Measurements from ENCODE around the gene SAP30BP. TPM values are rescaled to one million over a fixed set of nuclear protein-coding genes. Genes with fewer than 3 reads are reported as not detected.
A peak's percentile ranks its signal among the peaks of the same experiment; 100 is the strongest.

The SAP30BP gene
- total RNA-seq, 1 experiment from 2014 or later = 149 TPM

DNA sequence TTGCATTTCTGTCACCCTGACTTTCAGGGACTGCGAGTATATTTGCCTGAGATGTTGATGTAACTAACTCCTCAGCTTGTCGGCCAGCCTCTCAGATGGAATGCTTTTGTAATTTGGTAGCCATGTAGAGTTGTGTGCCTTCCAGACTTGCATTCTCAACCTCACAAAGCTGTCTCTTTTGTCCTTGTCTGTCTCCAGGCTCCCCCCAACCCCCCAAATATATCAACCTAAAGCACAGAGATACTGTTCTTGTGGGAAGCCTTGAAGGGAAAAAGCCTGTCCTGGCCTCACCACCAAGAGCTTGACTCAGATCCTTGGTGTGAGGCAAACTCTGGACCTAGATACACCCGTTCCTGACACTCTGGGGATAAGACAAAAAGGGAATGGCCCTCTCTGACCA lies 18.4 kb downstream of the SAP30BP start:
- intact Hi-C loops (cut with micrococcal nuclease) = no loop called here
- no TSS peak for BruUV-seq (replicated peaks)
- DNase-seq (ENCODE audit: low read depth, low spot score) = no peak
- H3K36me3 ChIP-seq (ENCODE audit: control insufficient read depth in 1 of 2, insufficient read depth in 2 of 2, low read length in 2 of 2) = peaks cover 0 to 21% of the 10 kb centered on the region in 2 experiments; a peak in 1 of 4 replicates
- POLR2A ChIA-PET = interaction anchor here (0.8 to 4.2 kb wide), 3 partner anchors 8 to 94 kb away, joined by 3 to 16 read pairs (median 14); partner anchors contain the start of gene ITGB4
- CTCF ChIA-PET = interaction anchor here (1.0 to 8.5 kb wide), 4 partner anchors 9 to 63 kb away, joined by 3 to 174 read pairs (median 28); no protein-coding TSS in a partner anchor
- RAD21 ChIA-PET (ENCODE audit: low non-redundant PET in 1 of 2, low total read pairs in 2 of 2, uncharacterized antibody in 2 of 2, unreplicated experiment in 2 of 2) = interaction anchor here in 1 of 2 experiments (1.3 kb wide), 1 partner anchor 8 kb away, joined by 3 read pairs; no protein-coding TSS in a partner anchor
- no peaks in the 10 kb centered on the region for H3K27me3 ChIP-seq (ENCODE audit: insufficient read depth, low read length)
- H3K4me1 ChIP-seq (ENCODE audit: control insufficient read depth in 1 of 2, insufficient read depth in 2 of 2, low read length in 2 of 2) = peaks cover 65 to 99% of the 10 kb centered on the region in 2 experiments
- no peak for ATAC-seq
- no peaks in the 10 kb centered on the region for H3K9me2 ChIP-seq (ENCODE audit: insufficient read depth)
- H3K79me2 ChIP-seq (ENCODE audit: insufficient read depth, low read length) = peaks cover 97% of the 10 kb centered on the region
- H2AFZ ChIP-seq (ENCODE audit: low read depth, low read length, poor library complexity, severe bottlenecking) = no peak overlapping the region
- peak overlapping the region in 1 of 2 experiments; percentile 45; a peak in 2 of 4 replicates for H3K4me3 ChIP-seq (replicated peaks in 1 of 2; ENCODE audit: low read depth in 1 of 2, low read length in 2 of 2)
- H3K9me3 ChIP-seq (ENCODE audit: control insufficient read depth in 1 of 2, insufficient read depth in 1 of 2, low read depth in 1 of 2, low read length in 2 of 2) = no peaks in the 10 kb centered on the region
- no peak for TF ChIP-seq SP1 (IDR thresholded peaks at IDR 0.05; ENCODE audit: low read depth)
- no peak for TF ChIP-seq EGR1 (IDR thresholded peaks at IDR 0.05; ENCODE audit: low read depth)
- TF ChIP-seq SRF (IDR thresholded peaks at IDR 0.05; ENCODE audit: low read depth) = no peak
- no peak for TF ChIP-seq SIN3A (IDR thresholded peaks at IDR 0.05; ENCODE audit: low read depth)
- TF ChIP-seq, protein P1, sequence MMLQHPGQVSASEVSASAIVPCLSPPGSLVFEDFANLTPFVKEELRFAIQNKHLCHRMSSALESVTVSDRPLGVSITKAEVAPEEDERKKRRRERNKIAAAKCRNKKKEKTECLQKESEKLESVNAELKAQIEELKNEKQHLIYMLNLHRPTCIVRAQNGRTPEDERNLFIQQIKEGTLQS (IDR thresholded peaks at IDR 0.05) = no peak
- H3K4me2 ChIP-seq (ENCODE audit: low read length) = peak overlapping the region; percentile 84
- peak overlapping the region; percentile 66 for H3K9ac ChIP-seq (ENCODE audit: low read length)
- H3K27ac ChIP-seq (ENCODE audit: low read depth, low read length) = peak overlapping the region; percentile 67
- H4K20me1 ChIP-seq (ENCODE audit: insufficient read depth) = no peaks in the 10 kb centered on the region

DNA sequence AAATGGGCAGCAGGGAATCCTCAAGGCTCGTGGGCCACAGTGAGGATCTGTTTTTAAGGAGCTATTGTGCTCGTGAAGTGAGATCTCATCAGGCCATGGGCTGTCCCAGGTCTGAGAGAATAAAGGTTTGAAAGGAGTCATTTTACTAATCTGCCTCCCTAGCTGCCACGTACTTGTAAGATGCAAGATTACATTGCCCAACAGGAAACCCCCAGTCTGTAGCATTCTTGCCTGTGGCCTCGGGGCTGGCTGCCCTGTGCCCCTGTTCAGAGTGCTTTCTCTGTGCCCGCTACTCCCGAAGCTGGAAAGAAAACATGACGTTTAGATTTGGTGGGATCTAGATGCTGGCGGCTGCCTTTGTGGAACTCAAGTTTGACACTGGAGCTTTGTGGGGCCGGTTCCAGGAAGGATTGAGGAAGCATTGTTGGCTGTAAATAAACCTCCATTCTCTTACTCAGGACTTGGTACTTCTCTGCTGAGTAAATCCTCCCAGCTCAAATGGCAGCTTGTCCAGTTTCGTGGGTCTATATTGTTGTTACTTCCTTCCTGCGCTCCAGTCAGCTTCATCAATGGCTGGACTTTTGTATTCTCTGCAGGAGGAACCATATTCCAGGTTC lies 21.2 kb downstream of the SAP30BP start:
- POLR2A ChIA-PET = interaction anchor here (0.6 kb wide), 1 partner anchor 88 kb away, joined by 3 read pairs; no protein-coding TSS in a partner anchor
- no peak for TF ChIP-seq SP1 (IDR thresholded peaks at IDR 0.05; ENCODE audit: low read depth)
- TF ChIP-seq FOSL1 (IDR thresholded peaks at IDR 0.05; ENCODE audit: low read depth) = no peak
- no peak for TF ChIP-seq SIN3A (IDR thresholded peaks at IDR 0.05; ENCODE audit: low read depth)
- no peak for TF ChIP-seq RAD21 (IDR thresholded peaks at IDR 0.05; ENCODE audit: low read depth)
- no peak for TF ChIP-seq CEBPB (IDR thresholded peaks at IDR 0.05; ENCODE audit: low read depth)
- TF ChIP-seq, protein P2, sequence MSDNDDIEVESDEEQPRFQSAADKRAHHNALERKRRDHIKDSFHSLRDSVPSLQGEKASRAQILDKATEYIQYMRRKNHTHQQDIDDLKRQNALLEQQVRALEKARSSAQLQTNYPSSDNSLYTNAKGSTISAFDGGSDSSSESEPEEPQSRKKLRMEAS (IDR thresholded peaks at IDR 0.05) = no peak
- TF ChIP-seq EZH2phosphoT487 (IDR thresholded peaks at IDR 0.05; ENCODE audit: borderline replicate concordance) = no peak
- no peak for TF ChIP-seq POLR2A (IDR thresholded peaks at IDR 0.05; ENCODE audit: borderline replicate concordance, extremely low read depth, insufficient read depth, insufficient read length)
- TF ChIP-seq YY1 (IDR thresholded peaks at IDR 0.05; ENCODE audit: extremely low read depth, insufficient replicate concordance, low read depth, low read length) = no peak
- TF ChIP-seq ELF1 (IDR thresholded peaks at IDR 0.05; ENCODE audit: borderline replicate concordance, low read depth) = no peak
- TF ChIP-seq, protein P3, sequence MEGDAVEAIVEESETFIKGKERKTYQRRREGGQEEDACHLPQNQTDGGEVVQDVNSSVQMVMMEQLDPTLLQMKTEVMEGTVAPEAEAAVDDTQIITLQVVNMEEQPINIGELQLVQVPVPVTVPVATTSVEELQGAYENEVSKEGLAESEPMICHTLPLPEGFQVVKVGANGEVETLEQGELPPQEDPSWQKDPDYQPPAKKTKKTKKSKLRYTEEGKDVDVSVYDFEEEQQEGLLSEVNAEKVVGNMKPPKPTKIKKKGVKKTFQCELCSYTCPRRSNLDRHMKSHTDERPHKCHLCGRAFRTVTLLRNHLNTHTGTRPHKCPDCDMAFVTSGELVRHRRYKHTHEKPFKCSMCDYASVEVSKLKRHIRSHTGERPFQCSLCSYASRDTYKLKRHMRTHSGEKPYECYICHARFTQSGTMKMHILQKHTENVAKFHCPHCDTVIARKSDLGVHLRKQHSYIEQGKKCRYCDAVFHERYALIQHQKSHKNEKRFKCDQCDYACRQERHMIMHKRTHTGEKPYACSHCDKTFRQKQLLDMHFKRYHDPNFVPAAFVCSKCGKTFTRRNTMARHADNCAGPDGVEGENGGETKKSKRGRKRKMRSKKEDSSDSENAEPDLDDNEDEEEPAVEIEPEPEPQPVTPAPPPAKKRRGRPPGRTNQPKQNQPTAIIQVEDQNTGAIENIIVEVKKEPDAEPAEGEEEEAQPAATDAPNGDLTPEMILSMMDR (IDR thresholded peaks at IDR 0.05 in 2 of 3, conservative IDR thresholded peaks at IDR 0.05 in 1 of 3; ENCODE audit: borderline replicate concordance in 1 of 3, insufficient read depth in 1 of 3, low read depth in 2 of 3, low read length in 2 of 3) = no peak
- TF ChIP-seq, protein P1 (IDR thresholded peaks at IDR 0.05) = no peak
- TF ChIP-seq SRF (IDR thresholded peaks at IDR 0.05; ENCODE audit: low read depth) = no peak
- TF ChIP-seq ZNF274 (IDR thresholded peaks at IDR 0.05; ENCODE audit: low read depth, low read length) = no peak
- TF ChIP-seq JUND (IDR thresholded peaks at IDR 0.05) = no peak

More for the DNA sequence above, 21.2 kb downstream of the SAP30BP start:
- no peaks in the 10 kb centered on the region for H3K27me3 ChIP-seq (ENCODE audit: insufficient read depth, low read length)
- H2AFZ ChIP-seq (ENCODE audit: low read depth, low read length, poor library complexity, severe bottlenecking) = no peak overlapping the region
- no peaks in the 10 kb centered on the region for H3K9me3 ChIP-seq (ENCODE audit: control insufficient read depth in 1 of 2, insufficient read depth in 1 of 2, low read depth in 1 of 2, low read length in 2 of 2)
- CTCF ChIA-PET = interaction anchor here (1.5 to 1.9 kb wide), 2 partner anchors 14 to 55 kb away, joined by 3 to 7 read pairs; partner anchors contain the start of gene SMIM5
- H3K4me1 ChIP-seq (ENCODE audit: control insufficient read depth in 1 of 2, insufficient read depth in 2 of 2, low read length in 2 of 2) = peaks cover 66 to 99% of the 10 kb centered on the region in 2 experiments
- no peaks in the 10 kb centered on the region for H4K20me1 ChIP-seq (ENCODE audit: insufficient read depth)
- RAD21 ChIA-PET (ENCODE audit: low non-redundant PET in 1 of 2, low total read pairs in 2 of 2, uncharacterized antibody in 2 of 2, unreplicated experiment in 2 of 2) = interaction anchor here in 1 of 2 experiments (0.6 kb wide), 1 partner anchor 59 kb away, joined by 3 read pairs; no protein-coding TSS in a partner anchor
- 0 out of 2 replicates have a peak overlapping the region, but pooled peaks have one; percentile 12 for H3K9ac ChIP-seq (ENCODE audit: low read length)
- H3K79me2 ChIP-seq (ENCODE audit: insufficient read depth, low read length) = peaks cover 100% of the 10 kb centered on the region
- DNase-seq (ENCODE audit: low read depth, low spot score) (no peak), ATAC-seq (no peak)
- intact Hi-C loops (cut with micrococcal nuclease) = no loop called here
- no TSS peak for BruUV-seq (replicated peaks)
- H3K4me2 ChIP-seq (ENCODE audit: low read length) = peak overlapping the region; percentile 34; the same call in 1 of the 2 replicates
- no peaks in the 10 kb centered on the region for H3K9me2 ChIP-seq (ENCODE audit: insufficient read depth)
- no peak overlapping the region; the same call in 1 of the 2 replicates for H3K27ac ChIP-seq (ENCODE audit: low read depth, low read length)
- H3K36me3 ChIP-seq (ENCODE audit: control insufficient read depth in 1 of 2, insufficient read depth in 2 of 2, low read length in 2 of 2) = peaks cover 0 to 17% of the 10 kb centered on the region in 2 experiments; a peak in 1 of 4 replicates
- no peak overlapping the region for H3K4me3 ChIP-seq (replicated peaks in 1 of 2; ENCODE audit: low read depth in 1 of 2, low read length in 2 of 2)
